ENCODE results near the gene MRPL37.

GRCh38 chr1:54249819-54250435 is 50.0 kb downstream of the MRPL37 start:
- TF ChIP-seq CTCF (IDR thresholded peaks at IDR 0.05) (no peak), POLR2A (IDR thresholded peaks at IDR 0.05) (no peak)

All from right lobe of liver (tissue), 4 donors.